Right lobe of liver (tissue), 4 donors: ENCODE data around the gene DNAI4.

Experiments used
- CTCF ChIP-seq, 4 donors: fragments of 200-600 bp in 3 of 4; fragments of 450-650 bp in 1 of 4; IDR thresholded peaks; one replicate each; pipeline versions ENCODE4 v1.5.1 to v1.8.0; 2016 to 2022; ENCODE audit warnings: antibody characterized with exemption in 4 of 4, mild to moderate bottlenecking in 2 of 4
- POLR2A ChIP-seq: fragments of 450-650 bp; IDR thresholded peaks from one replicate; pipeline ENCODE4 v1.6.1; 2017; ENCODE audit warnings: antibody characterized with exemption, mild to moderate bottlenecking
- donor health status: DM: no; HTN: no; CAD: no.
- donor health status: DM: no; HTN: no; CAD: no.
- donor health status: DM: no; HTN: yes; CAD: no.

- TF ChIP-seq CTCF (IDR thresholded peaks at IDR 0.05) (no peak), POLR2A (no peak)
These were observed 878 bp upstream of the DNAI4 start for GRCh38 chr1:66925558-66925910.
